ENCODE data around the gene ENHO.
"Not testable (repeated sequence)": the region's sequence is repeated elsewhere in the genome, so short reads cannot be mapped to it uniquely, and the experiment has no call there.

Gene ENHO

GRCh38 chr9:34555002-34555348 lies 32.2 kb upstream of the ENHO start:
- no peak for DNase-seq

DNA sequence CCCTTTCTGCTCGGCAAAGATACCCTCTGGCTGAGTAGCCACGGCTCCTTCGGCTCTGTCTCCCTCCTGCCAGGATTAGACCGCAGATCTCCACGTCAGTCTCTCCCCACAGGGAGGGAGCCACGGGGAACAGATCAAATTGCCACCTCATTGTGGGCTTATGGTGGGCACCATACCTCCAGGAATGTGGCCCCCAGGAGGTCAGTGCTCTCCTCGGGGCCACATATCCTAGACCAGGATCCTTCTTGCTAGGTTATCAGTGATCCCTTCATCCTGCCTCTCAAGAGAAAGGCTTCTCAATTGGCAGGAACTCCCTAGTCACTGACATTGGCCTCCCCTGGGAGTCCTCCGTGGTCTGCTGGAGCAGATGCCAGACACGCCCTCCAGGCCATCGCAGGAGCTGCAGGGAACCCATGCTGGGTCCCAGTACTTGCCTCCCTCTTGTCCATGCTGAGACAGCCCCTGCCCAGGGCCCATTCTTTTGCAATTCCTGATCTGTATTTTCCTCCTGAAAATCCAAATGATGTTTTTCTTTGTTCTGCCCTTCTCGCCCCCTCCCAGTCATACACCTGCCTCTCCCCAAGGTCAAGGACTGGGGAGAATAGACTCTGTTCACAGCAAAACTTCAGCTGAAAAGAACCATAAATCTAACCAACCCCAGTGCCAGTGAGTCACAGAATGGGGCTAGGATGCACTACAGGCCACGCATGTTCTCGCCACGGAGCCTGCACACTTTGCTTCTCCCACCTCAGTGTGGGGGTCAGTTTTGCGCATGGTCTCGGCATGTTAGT lies 31.6 kb upstream of the ENHO start:
- DNase-seq = no peak

- no peak for DNase-seq
Measured at GRCh38 chr9:34553511-34554021, 30.8 kb upstream of the ENHO start.

GRCh38 chr9:34552986-34553385 lies 30.2 kb upstream of the ENHO start:
- DNase-seq = no peak

- DNase-seq = no peak
Measured at GRCh38 chr9:34552606-34552981, 29.8 kb upstream of the ENHO start.

DNA sequence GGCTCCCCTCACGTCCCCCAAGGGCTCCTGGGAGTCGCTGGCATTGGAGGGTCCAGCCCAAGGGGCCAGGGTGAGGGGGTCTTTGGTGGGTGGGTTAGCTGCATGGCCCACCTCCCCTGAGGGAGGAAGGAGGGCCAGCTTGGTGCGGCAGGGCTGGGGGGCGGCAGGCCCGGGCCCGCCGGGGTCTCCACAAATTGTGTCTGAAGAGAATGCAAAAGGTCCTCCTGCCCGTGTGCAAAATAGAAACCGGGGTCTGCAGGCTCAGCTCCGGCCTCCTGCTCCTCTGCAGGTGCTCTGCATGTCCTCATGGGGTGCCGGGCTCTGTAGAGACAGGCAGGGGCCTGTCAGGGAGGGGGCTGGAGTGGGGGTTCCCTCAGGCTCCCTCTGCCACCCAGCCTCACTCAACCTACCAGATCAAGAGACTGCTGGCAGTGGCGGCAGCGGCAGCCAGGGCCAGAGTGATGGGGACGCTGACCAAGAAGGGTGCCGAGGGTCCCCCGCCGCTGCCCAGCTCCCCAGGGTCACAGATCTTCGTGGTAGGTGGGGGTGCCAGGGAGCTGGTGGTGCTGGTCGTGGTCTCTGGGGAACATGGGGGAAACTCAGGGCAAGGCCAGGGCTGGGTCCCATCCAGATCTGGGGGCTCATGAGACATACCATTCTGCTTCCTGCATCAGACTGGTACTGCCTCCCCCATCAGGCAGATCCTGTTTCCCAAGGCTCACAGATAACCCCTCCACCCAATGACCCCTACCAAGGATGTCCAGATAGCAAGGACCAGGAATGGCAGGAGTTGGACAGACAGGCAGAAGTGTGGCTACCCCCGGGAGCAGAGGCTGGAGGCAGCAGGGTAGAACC lies 29.2 kb upstream of the ENHO start:
- DNase-seq = no peak

- DNase-seq = no peak
Measured at GRCh38 chr9:34550681-34551270, 28.0 kb upstream of the ENHO start.

DNA sequence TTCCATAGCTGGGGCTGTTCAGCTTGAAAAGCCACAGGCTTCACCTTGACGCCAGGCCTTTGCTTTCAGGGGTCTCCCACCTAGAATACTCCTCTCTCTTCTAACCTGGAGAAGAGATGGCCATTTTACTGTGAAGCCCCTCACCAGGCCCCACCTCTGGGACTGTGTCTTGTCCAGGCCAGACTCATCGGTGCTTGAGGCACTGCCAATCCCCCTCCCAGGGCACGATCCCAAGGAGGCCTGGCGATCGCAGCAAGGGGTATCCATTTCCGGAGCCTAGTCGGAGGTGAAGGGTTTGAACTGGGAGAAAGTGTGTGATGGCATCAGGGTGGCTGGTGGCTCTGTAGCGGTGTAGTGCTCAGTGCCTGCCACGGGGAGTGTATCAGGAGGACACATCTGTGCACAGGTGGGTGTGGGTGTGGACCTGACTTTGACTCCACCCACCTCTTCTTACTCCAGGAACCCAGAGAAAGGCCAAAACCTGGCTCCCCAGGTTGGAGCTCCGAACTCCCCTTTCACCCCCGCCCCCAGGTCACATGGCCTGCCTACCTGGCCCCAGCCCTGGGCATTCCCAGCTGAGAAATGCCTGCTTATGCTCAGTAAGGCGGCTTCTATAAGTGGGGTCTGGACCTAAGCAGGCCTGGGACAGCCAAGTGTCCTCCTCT lies 27.4 kb upstream of the ENHO start:
- DNase-seq = no peak

DNA sequence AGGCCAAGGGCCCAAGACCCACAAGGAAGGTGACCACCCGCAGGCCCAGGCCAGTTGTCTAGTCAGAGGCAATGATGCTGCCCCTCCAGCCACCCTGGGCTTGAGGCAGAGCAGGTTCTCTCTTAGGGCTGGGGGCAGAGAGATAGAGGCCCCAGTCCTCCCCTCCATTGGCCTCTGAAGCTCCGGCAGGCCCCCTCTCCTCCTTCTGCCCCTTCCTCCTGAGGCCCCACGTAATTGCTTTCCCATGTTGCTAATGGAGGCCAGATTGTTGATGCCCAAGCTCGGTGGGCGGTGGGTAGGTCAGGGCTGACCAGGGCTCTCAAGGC lies 26.6 kb upstream of the ENHO start:
- no peak for DNase-seq

GRCh38 chr9:34547960-34548611 lies 25.3 kb upstream of the ENHO start:
- no peak for DNase-seq

GRCh38 chr9:34546834-34547827 lies 24.3 kb upstream of the ENHO start:
- DNase-seq = peak; percentile 78

DNA sequence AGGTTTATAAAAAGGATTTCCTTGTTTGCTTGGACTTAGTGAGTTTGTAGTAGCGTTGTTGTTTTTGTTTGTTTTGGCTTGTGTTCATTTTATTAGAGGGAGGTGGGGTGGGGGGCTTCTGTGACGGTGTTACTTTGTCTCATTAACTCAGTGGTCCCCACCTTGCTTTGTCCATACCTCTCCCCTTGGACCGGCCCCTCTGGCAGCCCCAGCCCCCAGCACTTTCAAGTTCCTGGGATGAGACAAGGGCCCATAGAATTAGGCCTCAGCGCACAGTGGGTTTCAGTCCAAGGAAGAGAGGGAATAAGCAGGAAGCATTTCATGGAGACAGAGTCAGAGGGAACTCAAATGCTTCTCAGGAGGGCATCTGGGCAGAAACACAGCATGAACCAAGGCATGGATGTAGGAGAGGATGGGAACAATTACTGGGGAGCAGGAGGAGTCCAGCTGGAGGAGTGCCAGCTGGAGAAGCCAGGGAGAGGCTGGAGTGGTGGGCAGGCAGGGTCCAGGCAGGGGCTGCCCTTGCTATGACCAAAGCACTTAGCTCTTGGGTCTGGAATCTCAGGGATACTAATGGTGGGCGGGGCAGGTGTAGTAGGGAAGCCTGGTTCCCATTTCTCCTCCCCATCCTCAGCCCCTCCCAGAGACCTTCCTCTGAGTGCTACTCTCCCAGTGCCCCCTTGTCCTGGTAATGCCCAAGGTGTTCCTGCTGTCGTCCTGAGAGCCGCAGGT lies 23.5 kb upstream of the ENHO start:
- DNase-seq = no peak

DNA sequence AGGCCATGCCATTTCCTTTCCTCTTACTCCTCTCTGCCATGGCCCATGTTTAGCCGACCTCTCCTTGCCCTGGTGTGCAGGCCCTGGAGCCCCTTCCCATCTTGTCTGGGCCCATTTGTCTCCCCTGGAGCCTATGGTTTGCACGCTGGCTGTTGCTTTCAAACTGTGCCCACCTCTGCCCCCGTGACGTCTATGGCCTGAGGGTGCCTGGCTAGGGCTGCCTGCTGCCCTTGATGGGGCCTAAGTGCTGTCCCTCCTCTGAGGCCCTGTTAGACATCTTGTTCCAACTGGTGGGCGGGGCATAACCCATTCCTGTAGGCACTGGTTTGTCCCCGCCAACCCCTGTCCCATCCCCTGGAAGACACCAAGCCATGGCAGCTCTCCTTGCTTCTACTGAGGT lies 22.7 kb upstream of the ENHO start:
- no peak for DNase-seq

GRCh38 chr9:34544035-34544434 lies 21.2 kb upstream of the ENHO start:
- DNase-seq = no peak

DNA sequence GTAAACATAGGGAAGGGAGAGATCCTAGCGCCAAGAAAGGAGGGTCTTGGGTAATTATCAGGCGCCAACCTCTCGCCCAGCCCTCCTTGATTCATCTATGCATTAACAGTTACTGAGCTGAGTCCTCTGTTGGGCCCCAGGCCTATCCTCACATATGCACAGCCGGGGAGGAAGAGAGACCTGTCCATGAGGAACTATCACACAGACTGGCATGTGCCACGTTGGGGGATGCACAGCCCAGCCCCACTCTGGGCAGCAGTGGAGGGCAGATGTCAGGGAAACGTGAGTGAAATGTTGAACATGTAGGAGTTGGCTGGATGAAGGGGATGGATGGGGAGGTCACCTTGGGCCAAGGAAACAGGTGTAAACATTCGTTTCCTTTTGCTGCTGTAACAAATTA lies 18.8 kb upstream of the ENHO start:
- no peak for DNase-seq

- DNase-seq = peak; percentile 48
Measured at GRCh38 chr9:34540827-34541226, 18.0 kb upstream of the ENHO start.

DNA sequence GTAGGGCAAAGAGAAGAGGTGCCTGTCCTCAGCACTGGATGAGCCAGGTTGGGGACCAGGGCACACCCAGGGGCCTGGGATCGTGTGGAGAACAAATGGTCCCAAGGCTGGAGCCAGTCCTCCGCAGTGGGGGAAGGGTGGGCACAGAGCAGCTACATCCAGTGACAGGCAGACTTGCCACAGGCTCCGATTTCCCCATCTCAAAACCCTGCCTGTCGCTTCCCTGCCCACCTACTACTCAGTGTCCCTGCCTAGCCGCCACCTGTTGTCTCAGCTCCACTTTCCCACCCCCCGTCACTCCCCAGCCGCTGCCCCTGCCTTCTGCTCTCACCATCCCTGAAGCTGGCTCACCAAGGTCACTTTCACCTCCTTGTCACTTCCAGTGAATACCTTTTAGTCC lies 13.9 kb upstream of the ENHO start:
- DNase-seq = no peak

DNA sequence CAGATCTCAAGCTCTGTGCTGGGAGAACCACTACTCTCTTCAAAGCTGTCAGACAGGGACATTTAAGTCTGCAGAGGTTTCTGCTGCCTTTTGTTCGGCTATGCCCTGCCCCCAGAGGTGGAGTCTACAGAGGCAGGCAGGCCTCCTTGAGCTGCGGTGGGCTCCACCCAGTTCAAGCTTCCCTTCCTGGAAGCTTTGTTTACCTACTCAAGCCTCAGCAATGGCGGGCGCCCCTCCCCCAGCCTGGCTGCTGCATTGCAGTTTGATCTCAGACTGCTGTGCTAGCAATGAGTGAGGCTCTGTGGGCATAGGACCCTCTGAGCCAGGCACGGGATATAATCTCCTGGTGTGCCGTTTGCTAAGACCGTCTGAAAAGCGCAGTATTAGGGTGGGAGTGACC lies 9.3 kb upstream of the ENHO start:
- not testable (repeated sequence) for DNase-seq

- DNase-seq = no peak
Measured at GRCh38 chr9:34526026-34526425, 3.2 kb upstream of the ENHO start.

DNA sequence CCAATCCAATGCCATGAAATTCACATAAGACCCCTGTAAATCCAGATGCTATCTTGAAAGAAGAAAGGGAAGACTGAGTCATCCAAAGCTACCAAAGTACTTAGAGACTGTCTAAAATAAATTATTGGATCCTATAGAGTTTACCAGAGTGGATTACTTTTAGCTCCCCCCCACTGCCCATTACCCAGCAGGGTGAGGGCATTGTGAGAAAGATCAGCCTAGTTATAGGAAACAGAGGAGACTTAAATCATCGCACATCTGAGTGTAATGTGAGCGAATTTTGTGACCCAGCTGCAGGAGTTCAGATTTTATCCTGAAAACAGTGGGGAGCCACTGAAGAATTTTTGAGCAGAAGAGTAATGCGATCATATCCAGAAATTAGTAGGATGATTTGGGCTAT lies 1.6 kb upstream of the ENHO start:
- DNase-seq = no peak
